Measurements from ENCODE around the gene TOX3. TPM values are rescaled to one million over a fixed set of nuclear protein-coding genes. Genes with fewer than 3 reads are reported as not detected.

The TOX3 gene
- total RNA-seq, 4 donors from 2014 or later, result 0.51 to 3.8 (median 1.9) TPM

DNA sequence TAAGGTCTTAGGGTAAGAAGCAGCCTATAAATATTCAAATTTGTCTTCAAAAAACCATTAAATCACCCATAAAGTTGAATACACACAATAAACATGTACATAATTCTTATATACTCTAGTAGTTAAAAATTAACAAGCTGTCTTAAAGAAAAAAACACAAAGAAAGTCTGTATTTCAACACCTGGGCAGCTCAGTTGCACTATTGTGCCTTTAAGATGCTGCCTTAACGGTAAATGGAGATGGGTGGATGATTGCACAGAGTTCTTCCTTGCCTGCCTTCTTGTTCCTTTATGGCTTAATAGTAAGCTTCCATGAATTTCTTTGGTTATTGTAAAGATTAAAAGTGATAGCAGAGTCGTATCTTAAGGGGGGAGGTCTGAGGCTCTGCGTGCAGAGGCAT, 105.1 kb downstream of the TOX3 start:
- no peak for TF ChIP-seq POLR2A (IDR thresholded peaks at IDR 0.05)
- TF ChIP-seq, protein P1, sequence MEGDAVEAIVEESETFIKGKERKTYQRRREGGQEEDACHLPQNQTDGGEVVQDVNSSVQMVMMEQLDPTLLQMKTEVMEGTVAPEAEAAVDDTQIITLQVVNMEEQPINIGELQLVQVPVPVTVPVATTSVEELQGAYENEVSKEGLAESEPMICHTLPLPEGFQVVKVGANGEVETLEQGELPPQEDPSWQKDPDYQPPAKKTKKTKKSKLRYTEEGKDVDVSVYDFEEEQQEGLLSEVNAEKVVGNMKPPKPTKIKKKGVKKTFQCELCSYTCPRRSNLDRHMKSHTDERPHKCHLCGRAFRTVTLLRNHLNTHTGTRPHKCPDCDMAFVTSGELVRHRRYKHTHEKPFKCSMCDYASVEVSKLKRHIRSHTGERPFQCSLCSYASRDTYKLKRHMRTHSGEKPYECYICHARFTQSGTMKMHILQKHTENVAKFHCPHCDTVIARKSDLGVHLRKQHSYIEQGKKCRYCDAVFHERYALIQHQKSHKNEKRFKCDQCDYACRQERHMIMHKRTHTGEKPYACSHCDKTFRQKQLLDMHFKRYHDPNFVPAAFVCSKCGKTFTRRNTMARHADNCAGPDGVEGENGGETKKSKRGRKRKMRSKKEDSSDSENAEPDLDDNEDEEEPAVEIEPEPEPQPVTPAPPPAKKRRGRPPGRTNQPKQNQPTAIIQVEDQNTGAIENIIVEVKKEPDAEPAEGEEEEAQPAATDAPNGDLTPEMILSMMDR (IDR thresholded peaks at IDR 0.05), result no peak
- no peak overlapping the region for H3K4me3 ChIP-seq (ENCODE audit: low read depth, poor library complexity, severe bottlenecking)
- no peak for DNase-seq (ENCODE audit: low spot score in 2 of 2)
- WGBS, 2 donors, result 93 to 94% methylated on average over 3 of the region's 3 CpGs
- intact Hi-C loops (cut with DNase I; ENCODE audit: low total_unique reads), result no loop called here

DNA sequence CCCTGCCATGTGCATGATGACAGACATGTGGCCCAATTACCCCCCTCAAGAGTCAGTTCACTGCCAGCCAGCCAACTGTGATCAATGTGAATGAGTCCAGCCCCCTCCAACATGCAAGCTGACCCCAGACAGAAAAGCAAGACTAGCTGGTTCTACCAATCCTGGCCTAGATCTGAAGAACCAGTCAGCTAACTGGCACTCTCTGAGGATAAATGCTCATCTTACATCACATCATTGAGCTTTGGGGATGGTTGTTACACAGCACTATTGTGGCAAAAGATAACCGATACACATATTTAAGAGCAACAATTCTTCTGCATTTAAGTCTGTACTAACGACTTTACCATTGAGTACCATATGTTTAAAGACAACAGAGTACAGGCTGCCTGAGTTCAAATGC, 106.7 kb downstream of the TOX3 start:
- WGBS, 2 donors, result 91 to 97% methylated on average over 2 of the region's 2 CpGs
- H3K4me3 ChIP-seq (ENCODE audit: low read depth, poor library complexity, severe bottlenecking), result no peak overlapping the region
- intact Hi-C loops (cut with DNase I; ENCODE audit: low total_unique reads), result no loop called here
- TF ChIP-seq POLR2A (IDR thresholded peaks at IDR 0.05), result no peak
- TF ChIP-seq, protein P1 (IDR thresholded peaks at IDR 0.05), result no peak
- no peak for DNase-seq (ENCODE audit: low spot score in 2 of 2)

DNA sequence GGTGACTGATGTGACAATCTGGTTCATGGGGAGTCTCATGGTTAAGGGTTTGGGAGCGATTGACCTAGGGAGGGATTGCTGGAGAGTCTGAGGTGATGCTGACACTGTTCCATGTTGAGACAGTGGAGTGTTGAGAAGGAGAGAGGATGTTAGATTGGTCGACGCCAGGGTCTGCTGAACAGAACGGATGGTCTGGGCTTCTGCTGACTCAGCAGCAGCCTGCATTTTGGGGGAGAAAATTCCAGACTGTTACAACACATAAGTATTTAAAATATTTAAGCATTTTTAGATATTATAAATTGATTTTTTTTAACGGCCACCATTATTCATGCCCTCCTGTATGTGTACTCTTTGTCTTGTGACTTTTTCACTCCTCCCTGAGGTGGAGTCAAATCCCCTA, 107.2 kb downstream of the TOX3 start:
- DNase-seq (ENCODE audit: low spot score in 2 of 2), result no peak
- intact Hi-C loops (cut with DNase I; ENCODE audit: low total_unique reads), result no loop called here
- 77 to 81% methylated on average over 5 of the region's 5 CpGs for WGBS, 2 donors
- H3K4me3 ChIP-seq (ENCODE audit: low read depth, poor library complexity, severe bottlenecking), result no peak overlapping the region
- TF ChIP-seq, protein P1 (IDR thresholded peaks at IDR 0.05), result no peak
- TF ChIP-seq POLR2A (IDR thresholded peaks at IDR 0.05), result no peak

DNA sequence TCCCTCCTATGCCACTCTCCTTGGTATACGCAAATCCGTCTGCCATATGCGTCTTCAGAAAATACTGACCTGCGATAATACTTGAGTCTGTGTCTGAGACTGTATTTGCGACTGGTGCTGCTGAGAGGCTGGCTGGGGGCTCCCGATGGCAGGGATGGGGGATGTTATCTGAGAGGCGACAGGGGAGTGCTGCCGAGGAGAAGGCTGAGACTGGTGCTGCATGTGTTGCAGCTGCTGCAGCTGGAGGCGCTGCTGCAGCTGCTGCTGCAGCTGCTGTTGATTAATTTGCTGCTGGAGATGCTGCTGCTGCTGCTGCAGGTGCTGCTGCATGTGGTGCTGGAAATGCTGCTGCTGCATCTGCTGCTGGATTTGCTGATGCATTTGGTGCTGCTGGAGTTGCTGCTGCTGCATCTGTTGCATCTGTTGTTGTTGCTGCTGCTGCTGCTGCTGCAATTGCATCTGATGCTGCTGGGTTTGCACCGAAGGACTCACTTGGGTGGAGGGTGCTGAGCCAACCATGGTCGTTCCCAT, 107.7 kb downstream of the TOX3 start:
- TF ChIP-seq POLR2A (IDR thresholded peaks at IDR 0.05), result no peak
- TF ChIP-seq, protein P1 (IDR thresholded peaks at IDR 0.05), result no peak
- H3K4me3 ChIP-seq (ENCODE audit: low read depth, poor library complexity, severe bottlenecking), result no peak overlapping the region
- 57 to 74% methylated on average over 11 of the region's 11 CpGs for WGBS, 2 donors
- DNase-seq (ENCODE audit: low spot score in 2 of 2), result no peak
- intact Hi-C loops (cut with DNase I; ENCODE audit: low total_unique reads), result no loop called here

DNA sequence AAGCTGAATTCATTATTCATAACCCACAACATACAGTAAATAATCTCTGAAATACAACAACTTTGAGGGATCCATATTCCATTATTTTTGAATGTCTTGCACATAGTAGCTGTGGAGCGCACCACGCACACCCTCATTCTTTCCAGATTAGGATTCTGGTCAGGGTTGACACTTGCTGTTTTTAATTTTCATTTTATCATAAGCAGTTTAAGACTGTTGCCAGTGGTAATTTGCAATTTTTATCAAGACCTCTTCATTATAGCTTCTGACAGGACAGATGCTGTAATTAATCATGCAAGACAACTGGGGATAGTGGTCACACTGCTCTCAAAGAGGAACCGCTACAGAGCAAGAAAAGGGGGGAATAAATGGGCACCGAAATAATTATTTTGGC, 109.7 kb downstream of the TOX3 start:
- no peak overlapping the region for H3K4me3 ChIP-seq (ENCODE audit: low read depth, poor library complexity, severe bottlenecking)
- WGBS, 2 donors, result 93 to 94% methylated on average over 4 of the region's 4 CpGs
- TF ChIP-seq, protein P1 (IDR thresholded peaks at IDR 0.05), result no peak
- TF ChIP-seq POLR2A (IDR thresholded peaks at IDR 0.05), result no peak
- intact Hi-C loops (cut with DNase I; ENCODE audit: low total_unique reads), result no loop called here
- DNase-seq (ENCODE audit: low spot score in 2 of 2), result no peak

All from lower leg skin (tissue), 4 donors.